SW480 (cell line): ENCODE results near the gene VWA8.
A peak's percentile ranks its signal among the peaks of the same experiment; 100 is the strongest.
"Not testable (repeated sequence)": the region's sequence is repeated elsewhere in the genome, so short reads cannot be mapped to it uniquely, and the experiment has no call there.

Source experiments
- DNase-seq: peaks from one replicate; pipeline ENCODE4 v3.0.0-alpha.2; 2016; ENCODE audit warnings: low spot score

The VWA8 gene

GRCh38 chr13:41966671-41967070, 5.8 kb upstream of the VWA8 start:
- no peak for DNase-seq

GRCh38 chr13:41962994-41963393, 2.1 kb upstream of the VWA8 start:
- DNase-seq: no peak

- DNase-seq: no peak
Measured at GRCh38 chr13:41961466-41961760, 504 bp upstream of the VWA8 start.

GRCh38 chr13:41960211-41960636, 685 bp downstream of the VWA8 start:
- DNase-seq: peak; percentile 37

- no peak for DNase-seq
Measured at GRCh38 chr13:41956272-41956671, 4.6 kb downstream of the VWA8 start.

GRCh38 chr13:41955605-41956004, 5.3 kb downstream of the VWA8 start:
- no peak for DNase-seq

- DNase-seq: no peak
Measured at GRCh38 chr13:41954226-41954625, 6.7 kb downstream of the VWA8 start.

- DNase-seq: no peak
Measured at GRCh38 chr13:41952749-41953148, 8.2 kb downstream of the VWA8 start.

GRCh38 chr13:41949104-41949503, 11.8 kb downstream of the VWA8 start:
- DNase-seq: not testable (repeated sequence)

GRCh38 chr13:41945926-41946325, 15.0 kb downstream of the VWA8 start:
- no peak for DNase-seq

GRCh38 chr13:41944635-41945397, 16.1 kb downstream of the VWA8 start:
- no peak for DNase-seq

GRCh38 chr13:41944229-41944628, 16.7 kb downstream of the VWA8 start:
- DNase-seq: no peak

- DNase-seq: no peak
Measured at GRCh38 chr13:41942462-41943094, 18.3 kb downstream of the VWA8 start.

GRCh38 chr13:41941174-41941573, 19.7 kb downstream of the VWA8 start:
- DNase-seq: no peak

GRCh38 chr13:41939398-41939797, 21.5 kb downstream of the VWA8 start:
- no peak for DNase-seq

GRCh38 chr13:41938918-41939317, 22.0 kb downstream of the VWA8 start:
- DNase-seq: no peak

- no peak for DNase-seq
Measured at GRCh38 chr13:41937388-41937787, 23.5 kb downstream of the VWA8 start.

- no peak for DNase-seq
Measured at GRCh38 chr13:41935501-41935900, 25.4 kb downstream of the VWA8 start.

GRCh38 chr13:41934994-41935393, 25.9 kb downstream of the VWA8 start:
- no peak for DNase-seq

- no peak for DNase-seq
Measured at GRCh38 chr13:41934120-41934519, 26.8 kb downstream of the VWA8 start.

GRCh38 chr13:41931337-41931736, 29.6 kb downstream of the VWA8 start:
- no peak for DNase-seq

GRCh38 chr13:41930154-41930553, 30.8 kb downstream of the VWA8 start:
- DNase-seq: no peak

- DNase-seq: no peak
Measured at GRCh38 chr13:41928323-41928722, 32.6 kb downstream of the VWA8 start.

GRCh38 chr13:41925014-41925413, 35.9 kb downstream of the VWA8 start:
- no peak for DNase-seq
